Transverse colon (tissue), 4 donors: ENCODE measurements around the gene GID4.

Experiments
- CTCF ChIP-seq, 5 experiments: fragments of 200-600 bp in 3 of 5; fragments of 450-650 bp in 2 of 5; sonication (generic) in 3 of 5; IDR thresholded peaks; 1 replicate in 2 of 5; 2 replicates in 3 of 5; pipeline ENCODE4 v1.5.1; 2016 to 2017; ENCODE audit warnings: antibody characterized with exemption in 5 of 5, inconsistent platforms in 3 of 5, mild to moderate bottlenecking in 2 of 5, moderate library complexity in 1 of 5
- POLR2A ChIP-seq: fragments of 450-650 bp; IDR thresholded peaks from one replicate; pipeline ENCODE4 v1.6.1; 2016; ENCODE audit warnings: antibody characterized with exemption, mild to moderate bottlenecking, moderate library complexity
- POLR2AphosphoS5 ChIP-seq, 3 donors: sonication (generic); formaldehyde crosslinking; IDR thresholded peaks; one replicate each; pipeline ENCODE4 v1.6.1; 2016; ENCODE audit warnings: antibody characterized with exemption in 3 of 3

- TF ChIP-seq CTCF (IDR thresholded peaks at IDR 0.05) (no peak), POLR2A (no peak), POLR2AphosphoS5 (IDR thresholded peaks at IDR 0.05) (no peak)
Measured at GRCh38 chr17:18110636-18111145, 71.5 kb downstream of the GID4 start.
